Thoracic aorta (tissue), 2 donors: ENCODE measurements around the gene RC3H2. TPM values are rescaled to one million over a fixed set of nuclear protein-coding genes. Genes with fewer than 3 reads are reported as not detected.

Experiments
- total RNA-seq, 2 donors: library from RNA; depleted of rRNA; stranded (reverse); fragments of >200 nt; gene quantifications; one replicate each; pipeline versions ENCODE4 v1.1.0 to v1.2.3, GENCODE V29; 2016

Gene RC3H2
- total RNA-seq, 2 donors from 2014 or later, result 45.9 to 49.5 TPM

Other genes with a start within 250 kb of the RC3H2 start
- not detected for gene OR1B1, start 247.7 kb downstream of the RC3H2 start, total RNA-seq
- not detected for gene OR1L1, start 243.6 kb downstream of the RC3H2 start, total RNA-seq
- gene OR1L3, start 230.2 kb downstream of the RC3H2 start, total RNA-seq, result not detected
- not detected for gene OR1L4, start 181.4 kb downstream of the RC3H2 start, total RNA-seq
- not detected for gene OR1L6, start 163.1 kb downstream of the RC3H2 start, total RNA-seq
- gene OR5C1, start 116.4 kb downstream of the RC3H2 start, total RNA-seq, result not detected
- gene OR1K1, start 105.2 kb downstream of the RC3H2 start, total RNA-seq, result not detected
- 10 to 100 TPM; 20.0 to 22.2 TPM for gene PDCL, start 76.8 kb downstream of the RC3H2 start, total RNA-seq
- 1 to 10 TPM; 6.2 to 8.0 TPM for gene ZBTB6, start 8.0 kb upstream of the RC3H2 start, total RNA-seq
- 1 to 10 TPM; 4.9 to 8.3 TPM for gene ZBTB26, start 26.2 kb upstream of the RC3H2 start, total RNA-seq
- gene RABGAP1, start 35.7 kb upstream of the RC3H2 start, total RNA-seq, result 10 to 100 TPM; 84.7 to 91.7 TPM
- 1 to 10 TPM in 1 of 2 donors, not detected in 1; 6.4 TPM for gene GPR21, start 128.3 kb upstream of the RC3H2 start, total RNA-seq